ENCODE results near the gene PACSIN1.

GRCh38 chr6:34486106-34486740 is 20.3 kb downstream of the PACSIN1 start:
- TF ChIP-seq, protein P1, sequence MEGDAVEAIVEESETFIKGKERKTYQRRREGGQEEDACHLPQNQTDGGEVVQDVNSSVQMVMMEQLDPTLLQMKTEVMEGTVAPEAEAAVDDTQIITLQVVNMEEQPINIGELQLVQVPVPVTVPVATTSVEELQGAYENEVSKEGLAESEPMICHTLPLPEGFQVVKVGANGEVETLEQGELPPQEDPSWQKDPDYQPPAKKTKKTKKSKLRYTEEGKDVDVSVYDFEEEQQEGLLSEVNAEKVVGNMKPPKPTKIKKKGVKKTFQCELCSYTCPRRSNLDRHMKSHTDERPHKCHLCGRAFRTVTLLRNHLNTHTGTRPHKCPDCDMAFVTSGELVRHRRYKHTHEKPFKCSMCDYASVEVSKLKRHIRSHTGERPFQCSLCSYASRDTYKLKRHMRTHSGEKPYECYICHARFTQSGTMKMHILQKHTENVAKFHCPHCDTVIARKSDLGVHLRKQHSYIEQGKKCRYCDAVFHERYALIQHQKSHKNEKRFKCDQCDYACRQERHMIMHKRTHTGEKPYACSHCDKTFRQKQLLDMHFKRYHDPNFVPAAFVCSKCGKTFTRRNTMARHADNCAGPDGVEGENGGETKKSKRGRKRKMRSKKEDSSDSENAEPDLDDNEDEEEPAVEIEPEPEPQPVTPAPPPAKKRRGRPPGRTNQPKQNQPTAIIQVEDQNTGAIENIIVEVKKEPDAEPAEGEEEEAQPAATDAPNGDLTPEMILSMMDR (IDR thresholded peaks at IDR 0.05): no peak
- no peak for TF ChIP-seq POLR2A (IDR thresholded peaks at IDR 0.05)
